Psoas muscle (tissue), 8 donors: Measurements from ENCODE around the gene ZC3H18. TPM values are rescaled to one million over a fixed set of nuclear protein-coding genes. Genes with fewer than 3 reads are reported as not detected.

ENCODE experiments used
- ATAC-seq, 4 donors: fragments of 200-7000 bp; cut with Tn5 transposase; one replicate each; pipeline ENCODE4 v1.9.1; 2020; ENCODE audit warnings: moderate library complexity in 3 of 4, mild to moderate bottlenecking in 2 of 4
- DNase-seq, 2 donors: peaks; one replicate each; pipeline ENCODE4 v3.0.0-alpha.2; 2020
- H3K27ac ChIP-seq: fragments of 200-600 bp; one replicate; pipeline ENCODE4 v1.8.0; 2022
- H3K27me3 ChIP-seq, 3 donors: fragments of 200-600 bp in 1 of 3; one replicate each; pipeline versions ENCODE4 v1.6.1 to v1.8.0; 2013 to 2022; ENCODE audit warnings: low read length in 2 of 3, mild to moderate bottlenecking in 2 of 3, moderate library complexity in 1 of 3; ENCODE audit not compliant: insufficient read depth in 3 of 3
- H3K36me3 ChIP-seq, 2 donors: fragments of 200-600 bp in 1 of 2; one replicate each; pipeline versions ENCODE4 v1.6.1 to v1.8.0; 2013 to 2022; ENCODE audit warnings: low read depth in 1 of 2, mild to moderate bottlenecking in 1 of 2, moderate library complexity in 1 of 2; ENCODE audit not compliant: insufficient read depth in 1 of 2
- H3K4me1 ChIP-seq: fragments of 200-600 bp; one replicate; pipeline ENCODE4 v1.8.0; 2022
- H3K4me3 ChIP-seq: fragments of 200-600 bp; one replicate; pipeline ENCODE4 v1.8.0; 2022; ENCODE audit warnings: mild to moderate bottlenecking
- H3K9me3 ChIP-seq: fragments of 200-600 bp; one replicate; pipeline ENCODE4 v1.8.0; 2022
- CTCF ChIP-seq: fragments of 200-600 bp; IDR thresholded peaks from one replicate; pipeline ENCODE4 v1.8.0; 2022; ENCODE audit warnings: antibody characterized with exemption
- WGBS, 3 donors: extraction: QIAGEN DNeasy Blood & Tissue Kit; methylation state at CpG; one replicate each; pipeline versions ENCODE4 v1.1.6 to v1.1.7; 2013; 5-methylcytosine and 5-hydroxymethylcytosine counted together
- intact Hi-C, 2 donors: fragments of 100-400 bp; cut with DNase I; formaldehyde crosslinking; loops; one replicate each; pipeline versions ENCODE4 v1.11.0 to v1.14.2; 2022
- polyA plus RNA-seq, 3 donors: library from polyadenylated mRNA; stranded (reverse); fragments of 200-250 nt; gene quantifications; one replicate each; pipeline ENCODE4 v1.2.3, GENCODE V29; 2013
- total RNA-seq, 4 donors: library from RNA; stranded (reverse); fragmentation: NEBNext Ultra II Directional in 2 of 4; extraction: Animal tissue kit (Norgen Biotek cat#: 25700) in 2 of 4; gene quantifications; one replicate each; pipeline versions ENCODE4 v1.2.1 to v1.2.4, GENCODE V29; 2021 to 2023
- donor health status: healthy with polysubstance abuse.
- donor health status: DM: no; HTN: no; CAD: no; lungs with moderate emphysema.
- donor health status: Bipolar disorder and iron deficiency.
- donor health status: healthy.
- donor health status: DM: yes; HTN: yes; CAD: no.
- donor health status: DM: no; HTN: no; CAD: no.
- donor health status: DM: no; HTN: no; CAD: no.
- donor health status: DM: yes; HTN: yes; CAD: no.

The ZC3H18 gene
- total and polyA plus RNA-seq, 7 donors: 19.9 to 36.0 (median 28.5) TPM

- Histone ChIP-seq H3K27me3 (no peaks in the 10 kb centered on the region), H3K9me3 (no peaks in the 10 kb centered on the region), H3K4me3 (no peak overlapping the region), H3K27ac (no peak overlapping the region), H3K36me3 (peaks cover 0 to 33% of the 10 kb centered on the region in 2 donors), H3K4me1 (peaks cover 11% of the 10 kb centered on the region)
- DNase-seq: no peak
- no peak for ATAC-seq
- TF ChIP-seq CTCF: no peak
- 89 to 93% (median 91%) methylated on average over 26 to 28 of the region's 28 CpGs for WGBS, 3 donors
- intact Hi-C loops: no loop called here
These were observed 84.3 kb downstream of the ZC3H18 start for GRCh38 chr16:88654363-88655052.

DNA sequence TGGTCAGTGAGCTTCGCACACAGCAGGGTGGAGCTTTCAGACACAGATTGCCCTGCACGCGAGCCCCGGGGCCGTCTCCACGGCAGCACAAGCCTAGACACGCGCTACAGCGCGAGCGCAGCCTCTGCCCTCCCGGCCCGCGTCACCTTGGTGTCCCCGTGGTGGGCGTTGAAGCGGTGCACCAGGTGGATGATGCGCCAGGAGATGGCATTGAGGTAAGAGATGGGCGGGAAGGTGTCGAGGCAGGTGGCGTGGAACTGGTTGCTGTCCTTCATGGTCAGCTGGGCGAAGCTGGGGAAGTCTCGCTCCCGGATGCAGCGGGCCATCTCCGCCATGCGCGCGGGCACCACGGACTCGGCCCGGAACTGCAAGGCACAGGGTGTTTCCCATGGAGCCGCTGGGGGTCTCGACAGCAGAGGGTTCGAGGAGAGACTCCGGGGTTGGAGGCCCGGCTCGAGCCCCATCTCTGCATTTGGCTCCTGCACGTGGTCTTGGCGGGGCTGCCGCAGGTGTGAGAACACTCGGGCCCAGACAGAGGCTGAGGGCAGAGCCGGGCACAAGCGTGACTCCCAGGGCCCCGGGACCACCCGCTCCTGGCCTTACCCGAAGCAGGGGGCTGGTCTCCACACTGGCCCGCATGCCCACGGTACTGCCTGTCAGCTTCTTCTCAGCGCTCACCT is 85.0 kb downstream of the ZC3H18 start:
- TF ChIP-seq CTCF: no peak
- peaks cover 0 to 33% of the 10 kb centered on the region in 2 donors for H3K36me3 ChIP-seq
- H3K27ac ChIP-seq: no peak overlapping the region
- ATAC-seq (no peak), DNase-seq (no peak)
- peaks cover 11% of the 10 kb centered on the region for H3K4me1 ChIP-seq
- 94 to 97% (median 96%) methylated on average over 49 to 50 of the region's 50 CpGs for WGBS, 3 donors
- intact Hi-C loops: no loop called here
- H3K4me3 ChIP-seq: no peak overlapping the region
- no peaks in the 10 kb centered on the region for H3K27me3 ChIP-seq
- H3K9me3 ChIP-seq: no peaks in the 10 kb centered on the region

DNA sequence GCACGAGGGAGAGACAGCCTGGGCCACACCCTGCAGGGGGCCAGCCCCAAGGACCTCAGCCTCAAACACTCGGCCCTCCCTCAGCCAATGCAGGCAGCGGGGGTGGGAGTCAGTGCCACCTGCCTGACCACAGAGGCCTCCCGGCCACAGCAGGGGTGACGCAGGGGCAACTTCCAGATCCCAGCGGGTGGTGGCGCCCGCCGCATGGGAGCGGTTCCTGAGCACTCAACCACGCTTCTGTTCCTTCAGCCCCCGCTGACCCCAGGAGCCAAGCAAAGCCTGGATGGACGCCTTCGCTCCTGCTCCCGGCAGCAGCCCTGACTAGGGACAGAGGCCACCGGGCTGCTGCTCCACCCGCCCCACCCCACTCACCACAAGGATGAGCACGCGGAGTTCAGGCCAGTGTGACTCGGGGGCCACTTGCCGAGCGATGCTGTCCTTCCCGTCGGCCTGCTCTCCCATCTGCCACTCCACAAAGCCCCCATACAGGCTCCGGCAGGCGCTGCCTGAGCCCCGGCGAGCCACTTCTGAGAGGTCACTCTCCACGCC is 85.6 kb downstream of the ZC3H18 start:
- TF ChIP-seq CTCF: no peak
- Histone ChIP-seq H3K36me3 (peaks cover 0 to 33% of the 10 kb centered on the region in 2 donors), H3K9me3 (no peaks in the 10 kb centered on the region), H3K4me3 (no peak overlapping the region), H3K27me3 (no peaks in the 10 kb centered on the region), H3K4me1 (peaks cover 9% of the 10 kb centered on the region), H3K27ac (no peak overlapping the region)
- DNase-seq: no peak
- WGBS, 3 donors: 91 to 94% (median 92%) methylated on average over 29 of the region's 29 CpGs
- no peak for ATAC-seq
- intact Hi-C loops: no loop called here

GRCh38 chr16:88656291-88656980 is 86.2 kb downstream of the ZC3H18 start:
- H3K4me3 ChIP-seq: no peak overlapping the region
- intact Hi-C loops: no loop called here
- no peak for TF ChIP-seq CTCF
- 84 to 89% (median 89%) methylated on average over 25 of the region's 25 CpGs for WGBS, 3 donors
- DNase-seq: no peak
- H3K4me1 ChIP-seq: peaks cover 3% of the 10 kb centered on the region
- no peaks in the 10 kb centered on the region for H3K9me3 ChIP-seq
- no peak overlapping the region for H3K27ac ChIP-seq
- H3K36me3 ChIP-seq: peaks cover 0 to 33% of the 10 kb centered on the region in 2 donors
- no peak for ATAC-seq
- H3K27me3 ChIP-seq: no peaks in the 10 kb centered on the region
